OCI-LY7 (cell line): ENCODE measurements around the gene PAK1IP1. TPM values are rescaled to one million over a fixed set of nuclear protein-coding genes. Genes with fewer than 3 reads are reported as not detected.

Experiments
- BruUV-seq: library from RNA; stranded (reverse); fragments of 400-500 nt; replicated peaks from 2 replicates; lab custom pipeline; 2021; lab: Mats Ljungman, UMichigan
- CTCF ChIA-PET: fragments of 300-600 bp; sonication (Branson Sonifier 250); formaldehyde crosslinking; loops from one replicate; lab custom pipeline; 2022; ENCODE audit warnings: antibody characterized with exemption; ENCODE audit not compliant: unreplicated experiment; lab: Charles Lee
- POLR2A ChIA-PET: fragments of 300-600 bp; sonication (Branson Sonifier 250); formaldehyde crosslinking; loops from one replicate; lab custom pipeline; 2022; ENCODE audit warnings: antibody characterized with exemption; lab: Charles Lee
- DNase-seq: peaks from one replicate; pipeline ENCODE4 v3.0.0-alpha.2; 2015; ENCODE audit warnings: low spot score
- H2AFZ ChIP-seq: fragments of 200-600 bp; sonication (generic), shearing (Covaris generic); 2 replicates; pipeline ENCODE4 v1.6.1; 2014; ENCODE audit warnings: mild to moderate bottlenecking, antibody characterized with exemption, low read length, moderate library complexity
- H3K27ac ChIP-seq: fragments of 200-600 bp; sonication (generic); 2 replicates; pipeline ENCODE4 v1.5.1; 2014; ENCODE audit warnings: mixed run types, low read depth, mild to moderate bottlenecking, moderate library complexity, low read length, inconsistent platforms; ENCODE audit not compliant: poor library complexity, severe bottlenecking
- H3K36me3 ChIP-seq: fragments of 200-600 bp; sonication (generic); 2 replicates; pipeline ENCODE4 v1.6.1; 2014; ENCODE audit warnings: mild to moderate bottlenecking, antibody characterized with exemption, low read length, moderate library complexity, mixed read lengths; ENCODE audit not compliant: insufficient read depth
- H3K4me1 ChIP-seq: fragments of 200-600 bp; sonication (generic); 2 replicates; pipeline ENCODE4 v1.5.1; 2014; ENCODE audit warnings: mild to moderate bottlenecking, low read length; ENCODE audit not compliant: insufficient read depth, poor library complexity, severe bottlenecking
- H3K4me2 ChIP-seq: fragments of 200-600 bp; sonication (generic); 2 replicates; pipeline ENCODE4 v1.6.1; 2014; ENCODE audit warnings: mild to moderate bottlenecking, low read length
- H3K4me3 ChIP-seq: fragments of 200-600 bp; sonication (generic); 2 replicates; pipeline ENCODE4 v1.5.1; 2014; ENCODE audit warnings: mild to moderate bottlenecking, low read depth, low read length; ENCODE audit not compliant: poor library complexity, severe bottlenecking
- H3K79me2 ChIP-seq: fragments of 200-600 bp; sonication (generic); 2 replicates; pipeline ENCODE4 v1.6.1; 2016; ENCODE audit warnings: low read depth, mild to moderate bottlenecking, low read length, moderate library complexity, mixed read lengths; ENCODE audit not compliant: insufficient read depth
- H3K9me2 ChIP-seq: fragments of 200-600 bp; sonication (generic); 2 replicates; pipeline ENCODE4 v1.6.1; 2016; ENCODE audit warnings: mild to moderate bottlenecking, low read length, mixed read lengths; ENCODE audit not compliant: insufficient read depth
- H3K9me3 ChIP-seq: fragments of 200-600 bp; sonication (generic); 2 replicates; pipeline ENCODE4 v1.6.1; 2014; ENCODE audit warnings: mild to moderate bottlenecking, mixed run types, low read length, mixed read lengths
- H4K20me1 ChIP-seq: fragments of 200-600 bp; sonication (generic); 2 replicates; pipeline ENCODE4 v1.6.1; 2014; ENCODE audit warnings: mild to moderate bottlenecking, antibody characterized with exemption, low read length, moderate library complexity, mixed read lengths; ENCODE audit not compliant: insufficient read depth
- CTCF ChIP-seq: fragments of 200-600 bp; sonication (generic); conservative IDR thresholded peaks from 2 replicates; pipeline ENCODE4 v1.5.1; 2014; ENCODE audit warnings: mild to moderate bottlenecking, antibody characterized with exemption, low read length, moderate library complexity, mixed read lengths
- EZH2phosphoT487 ChIP-seq: fragments of 200-600 bp; sonication (generic); IDR thresholded peaks from 2 replicates; pipeline ENCODE4 v1.6.1; 2018; ENCODE audit warnings: low read depth, borderline replicate concordance, mild to moderate bottlenecking, mixed run types, antibody characterized with exemption, low read length, moderate library complexity, mixed read lengths
- intact Hi-C: fragments of 100-400 bp; cut with micrococcal nuclease; formaldehyde crosslinking; loops from one replicate; pipeline ENCODE4 v1.10.0; 2022; ENCODE audit not compliant: unreplicated experiment
- small RNA-seq: library from RNA; depleted of rRNA; stranded (forward); fragments of <200 nt; gene quantifications from one replicate; pipeline ENCODE3, GENCODE V24; 2014
- total RNA-seq, 2 experiments: library from RNA; depleted of rRNA in 1 of 2; stranded (reverse); fragments of >200 nt in 1 of 2; shearing (Covaris generic) in 1 of 2; gene quantifications; 2 replicates each; pipeline ENCODE4 v1.2.3, GENCODE V29; 2014 to 2022

Gene PAK1IP1
- total RNA-seq, 2 experiments from 2014 or later = 21.8 to 27.8 TPM

GRCh38 chr6:10756085-10756484 is 61.3 kb downstream of the PAK1IP1 start:
- CTCF ChIA-PET = no interaction called here
- Histone ChIP-seq H2AFZ (no peak overlapping the region), H3K9me2 (no peaks in the 10 kb centered on the region), H3K4me1 (no peaks in the 10 kb centered on the region), H3K27ac (no peak overlapping the region), H3K79me2 (no peaks in the 10 kb centered on the region), H3K4me2 (no peak overlapping the region), H3K36me3 (peaks cover 86% of the 10 kb centered on the region), H3K4me3 (no peak overlapping the region), H3K9me3 (no peaks in the 10 kb centered on the region), H4K20me1 (no peaks in the 10 kb centered on the region)
- TF ChIP-seq CTCF (no peak), EZH2phosphoT487 (no peak)
- no TSS peak for BruUV-seq
- POLR2A ChIA-PET = interaction anchor here (0.6 to 1.5 kb wide), 2 partner anchors 8 to 93 kb away, joined by 3 read pairs; partner anchors contain the start of gene TMEM14B
- no peak for DNase-seq
- intact Hi-C loops = loop anchor here (5.0 kb wide), 1 partner anchor 279 kb away; no protein-coding TSS in a partner anchor

Small RNA genes within 50 kb of the gene (small RNA-seq; reads per million reads assigned to genes)
- gene RF00019 (not detected), gene RNA5SP203 (not detected)

Other genes starting within 250 kb of the PAK1IP1 start
- gene GCNT2, start 173.6 kb upstream of the PAK1IP1 start, total RNA-seq (2014; rRNA removed; shearing (Covaris generic)) = 15.4 and 17.4 TPM in 2 replicates
- 23.8 and 25.2 TPM in 2 replicates for gene GCNT2, start 173.6 kb upstream of the PAK1IP1 start, total RNA-seq (2022)
- 0.66 TPM in 1 of 2 replicates, not detected in the other for gene C6orf52, start 356 bp upstream of the PAK1IP1 start, total RNA-seq (2014; rRNA removed; shearing (Covaris generic))
- 1.0 TPM in 1 of 2 replicates, not detected in the other for gene C6orf52, start 356 bp upstream of the PAK1IP1 start, total RNA-seq (2022)
- 23.7 and 40.2 TPM in 2 replicates for gene TMEM14C, start 28.1 kb downstream of the PAK1IP1 start, total RNA-seq (2014; rRNA removed; shearing (Covaris generic))
- 33.9 and 39.5 TPM in 2 replicates for gene TMEM14C, start 28.1 kb downstream of the PAK1IP1 start, total RNA-seq (2022)
- gene TMEM14B, start 52.8 kb downstream of the PAK1IP1 start, total RNA-seq (2014; rRNA removed; shearing (Covaris generic)) = 93.2 and 103 TPM in 2 replicates
- gene TMEM14B, start 52.8 kb downstream of the PAK1IP1 start, total RNA-seq (2022) = 111 and 125 TPM in 2 replicates
- not detected in 2 replicates for gene MAK, start 143.6 kb downstream of the PAK1IP1 start, total RNA-seq (2014; rRNA removed; shearing (Covaris generic))
- 0.10 and 0.18 TPM in 2 replicates for gene MAK, start 143.6 kb downstream of the PAK1IP1 start, total RNA-seq (2022)
- gene GCM2, start 187.1 kb downstream of the PAK1IP1 start, total RNA-seq (2014; rRNA removed; shearing (Covaris generic)) = not detected in 2 replicates
- not detected in 2 replicates for gene GCM2, start 187.1 kb downstream of the PAK1IP1 start, total RNA-seq (2022)
- gene SYCP2L, start 192.1 kb downstream of the PAK1IP1 start, total RNA-seq (2014; rRNA removed; shearing (Covaris generic)) = 0.15 and 1.4 TPM in 2 replicates
- 1.3 and 2.0 TPM in 2 replicates for gene SYCP2L, start 192.1 kb downstream of the PAK1IP1 start, total RNA-seq (2022)